GM23248 (cell line): ENCODE measurements around the gene CPM.

Source experiments
- EZH2 ChIP-seq: fragments of 200-600 bp; sonication (generic); IDR thresholded peaks from 2 replicates; pipeline ENCODE4 v1.6.1; 2018; ENCODE audit warnings: antibody characterized with exemption, mild to moderate bottlenecking; ENCODE audit not compliant: insufficient read depth, poor library complexity, severe bottlenecking
- EZH2phosphoT487 ChIP-seq: fragments of 200-600 bp; sonication (generic); IDR thresholded peaks from 2 replicates; pipeline ENCODE4 v1.6.1; 2018; ENCODE audit warnings: antibody characterized with exemption, moderate library complexity, mild to moderate bottlenecking, low read depth; ENCODE audit not compliant: insufficient read depth

DNA sequence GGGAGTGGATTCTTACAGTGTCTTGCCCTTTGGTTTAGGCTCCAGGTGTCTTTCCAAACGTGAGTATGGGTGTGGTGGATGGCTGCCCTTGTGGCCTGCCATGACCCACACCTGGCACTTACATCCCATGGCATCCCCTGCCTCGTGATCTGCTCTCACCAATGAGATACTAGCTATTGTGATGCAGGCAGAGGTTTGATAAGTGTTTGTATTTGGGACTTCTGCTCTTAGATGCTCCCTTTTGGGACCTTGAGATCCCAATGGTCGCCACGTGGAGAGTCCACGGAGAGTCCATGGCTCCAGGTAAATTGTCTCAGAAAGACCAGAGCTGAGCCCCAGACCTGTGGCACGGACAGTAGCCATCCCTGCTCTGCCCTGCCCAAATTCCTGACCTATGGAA is 62.5 kb downstream of the CPM start:
- no peak for TF ChIP-seq EZH2
- TF ChIP-seq EZH2phosphoT487 = no peak
